Fibroblast of lung (primary cell): ENCODE results near the gene GAD2.

Source experiments
- EZH2 ChIP-seq: IDR thresholded peaks from 2 replicates; pipeline ENCODE4 v1.5.1; 2012; ENCODE audit warnings: low read length, control low read depth, mild to moderate bottlenecking; ENCODE audit errors: missing control alignments
- TF ChIP-seq, protein P1 (sequence below), 2 donors: IDR thresholded peaks in 1 of 2; conservative IDR thresholded peaks in 1 of 2; 1 replicate in 1 of 2; 2 replicates in 1 of 2; pipeline ENCODE4 v1.5.1; 2011 to 2012; ENCODE audit warnings: low read length in 2 of 2, control low read depth in 1 of 2, inconsistent platforms in 1 of 2, low read depth in 1 of 2, mild to moderate bottlenecking in 1 of 2

GRCh38 chr10:26235761-26236160, 19.2 kb downstream of the GAD2 start:
- TF ChIP-seq, protein P1, sequence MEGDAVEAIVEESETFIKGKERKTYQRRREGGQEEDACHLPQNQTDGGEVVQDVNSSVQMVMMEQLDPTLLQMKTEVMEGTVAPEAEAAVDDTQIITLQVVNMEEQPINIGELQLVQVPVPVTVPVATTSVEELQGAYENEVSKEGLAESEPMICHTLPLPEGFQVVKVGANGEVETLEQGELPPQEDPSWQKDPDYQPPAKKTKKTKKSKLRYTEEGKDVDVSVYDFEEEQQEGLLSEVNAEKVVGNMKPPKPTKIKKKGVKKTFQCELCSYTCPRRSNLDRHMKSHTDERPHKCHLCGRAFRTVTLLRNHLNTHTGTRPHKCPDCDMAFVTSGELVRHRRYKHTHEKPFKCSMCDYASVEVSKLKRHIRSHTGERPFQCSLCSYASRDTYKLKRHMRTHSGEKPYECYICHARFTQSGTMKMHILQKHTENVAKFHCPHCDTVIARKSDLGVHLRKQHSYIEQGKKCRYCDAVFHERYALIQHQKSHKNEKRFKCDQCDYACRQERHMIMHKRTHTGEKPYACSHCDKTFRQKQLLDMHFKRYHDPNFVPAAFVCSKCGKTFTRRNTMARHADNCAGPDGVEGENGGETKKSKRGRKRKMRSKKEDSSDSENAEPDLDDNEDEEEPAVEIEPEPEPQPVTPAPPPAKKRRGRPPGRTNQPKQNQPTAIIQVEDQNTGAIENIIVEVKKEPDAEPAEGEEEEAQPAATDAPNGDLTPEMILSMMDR (conservative IDR thresholded peaks at IDR 0.05 in 1 of 2, IDR thresholded peaks at IDR 0.05 in 1 of 2; ENCODE audit: low read depth in 1 of 2, low read length in 2 of 2), result no peak
- TF ChIP-seq EZH2, result no peak
